ENCODE results near the gene NUDT8. TPM values are rescaled to one million over a fixed set of nuclear protein-coding genes. Genes with fewer than 3 reads are reported as not detected.

The NUDT8 gene
- total and polyA plus RNA-seq, 5 donors from 2014 or later = 1.2 to 3.7 (median 2.1) TPM

DNA sequence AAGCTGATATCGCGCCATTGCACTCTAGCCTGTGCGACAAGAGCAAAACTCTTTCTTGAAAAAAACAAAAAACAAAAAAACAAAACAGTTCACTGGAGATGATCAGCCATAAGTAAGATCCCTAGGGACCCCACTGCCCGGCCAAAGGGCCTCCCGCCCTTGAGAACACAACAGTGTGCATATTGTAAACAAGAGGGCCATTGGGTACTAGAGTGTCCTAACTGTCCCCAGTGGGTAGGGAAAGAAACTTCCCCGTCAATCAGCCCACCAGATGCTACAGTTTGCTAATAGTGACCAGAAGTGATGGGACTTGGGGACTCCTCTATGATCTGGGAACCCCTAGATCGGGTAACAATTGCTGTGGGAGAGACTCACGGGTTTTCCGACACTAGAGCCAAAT is 24.5 kb upstream of the NUDT8 start:
- H3K36me3 Mint-ChIP-seq = no peaks in the 10 kb centered on the region
- Histone ChIP-seq H3K9me3 (ENCODE audit: control insufficient read depth in 2 of 2, low read length in 2 of 2) (no peaks in the 10 kb centered on the region), H3K36me3 (ENCODE audit: control insufficient read depth, insufficient read depth, low read length) (no peaks in the 10 kb centered on the region), H3K27me3 (ENCODE audit: control insufficient read depth, insufficient read depth, low read length) (no peaks in the 10 kb centered on the region), H3K27ac (ENCODE audit: insufficient read depth, low read length, poor library complexity, severe bottlenecking) (no peak overlapping the region), H3K4me1 (ENCODE audit: control insufficient read depth, insufficient read depth, low read length, poor library complexity, severe bottlenecking) (peaks cover 12% of the 10 kb centered on the region), H3K4me3 (ENCODE audit: low read depth, low read length) (no peak overlapping the region)
- DNase-seq (no peak), ATAC-seq (ENCODE audit: low read depth in 2 of 2) (no peak)
- peak overlapping the region in 1 of 4 donors; percentile 58 for H3K4me3 Mint-ChIP-seq
- no peak overlapping the region for H3K27ac Mint-ChIP-seq
- no peaks in the 10 kb centered on the region for H3K9me3 Mint-ChIP-seq
- H3K4me1 Mint-ChIP-seq = peaks cover 10 to 24% (median 19%) of the 10 kb centered on the region in 4 donors
- H3K27me3 Mint-ChIP-seq = no peaks in the 10 kb centered on the region

DNA sequence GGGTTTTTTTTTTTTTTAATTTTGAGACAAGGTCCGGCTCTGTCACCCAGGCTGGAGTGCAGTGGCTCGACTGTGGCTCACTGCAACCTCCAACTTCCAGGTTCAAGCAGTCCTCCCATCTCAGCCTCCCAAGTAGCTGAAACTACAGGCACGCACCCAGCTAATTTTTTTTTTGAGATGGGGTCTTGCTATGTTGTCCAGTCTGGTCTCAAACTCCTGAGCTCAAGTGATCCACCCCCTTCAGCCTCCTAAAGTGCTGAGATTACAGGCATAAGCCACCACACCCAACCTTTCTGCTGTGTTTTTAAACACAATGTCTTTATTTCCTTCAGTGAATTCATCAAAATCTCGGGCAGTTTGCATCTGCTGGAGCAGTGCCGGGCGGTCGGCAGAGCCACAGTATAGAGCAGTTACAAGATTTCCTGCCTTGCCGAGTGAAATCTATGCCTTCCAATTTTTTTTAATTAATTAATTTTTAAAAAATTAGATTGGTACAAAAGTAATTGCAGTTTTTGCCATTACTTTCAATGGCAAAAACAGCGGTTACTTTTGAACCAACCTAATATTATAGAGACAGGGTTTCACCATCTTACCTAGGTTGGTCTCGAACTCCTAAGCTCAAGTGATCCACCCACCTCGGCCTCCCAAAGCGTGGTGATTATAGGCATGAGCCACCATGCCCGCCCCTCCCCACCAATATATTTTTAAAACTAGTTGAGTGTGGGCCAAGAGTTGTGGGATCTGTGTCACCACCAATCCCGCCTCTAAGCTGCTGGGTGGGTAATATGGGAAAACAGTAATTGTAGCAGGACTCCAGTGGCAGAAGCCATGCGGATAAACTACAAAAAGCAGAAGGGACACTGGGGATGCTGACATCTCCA is 23.5 kb upstream of the NUDT8 start:
- Histone ChIP-seq H3K36me3 (ENCODE audit: control insufficient read depth, insufficient read depth, low read length) (no peaks in the 10 kb centered on the region), H3K4me1 (ENCODE audit: control insufficient read depth, insufficient read depth, low read length, poor library complexity, severe bottlenecking) (peaks cover 20% of the 10 kb centered on the region), H3K9me3 (ENCODE audit: control insufficient read depth in 2 of 2, low read length in 2 of 2) (no peaks in the 10 kb centered on the region), H3K4me3 (ENCODE audit: low read depth, low read length) (no peak overlapping the region), H3K27ac (ENCODE audit: insufficient read depth, low read length, poor library complexity, severe bottlenecking) (no peak overlapping the region), H3K27me3 (ENCODE audit: control insufficient read depth, insufficient read depth, low read length) (no peaks in the 10 kb centered on the region)
- H3K36me3 Mint-ChIP-seq = no peaks in the 10 kb centered on the region
- H3K4me1 Mint-ChIP-seq = peaks cover 6 to 19% (median 14%) of the 10 kb centered on the region in 4 donors
- no peaks in the 10 kb centered on the region for H3K27me3 Mint-ChIP-seq
- no peak overlapping the region for H3K27ac Mint-ChIP-seq
- ATAC-seq (ENCODE audit: low read depth in 2 of 2) = no peak
- H3K9me3 Mint-ChIP-seq = no peaks in the 10 kb centered on the region
- no peak for DNase-seq
- no peak overlapping the region for H3K4me3 Mint-ChIP-seq

DNA sequence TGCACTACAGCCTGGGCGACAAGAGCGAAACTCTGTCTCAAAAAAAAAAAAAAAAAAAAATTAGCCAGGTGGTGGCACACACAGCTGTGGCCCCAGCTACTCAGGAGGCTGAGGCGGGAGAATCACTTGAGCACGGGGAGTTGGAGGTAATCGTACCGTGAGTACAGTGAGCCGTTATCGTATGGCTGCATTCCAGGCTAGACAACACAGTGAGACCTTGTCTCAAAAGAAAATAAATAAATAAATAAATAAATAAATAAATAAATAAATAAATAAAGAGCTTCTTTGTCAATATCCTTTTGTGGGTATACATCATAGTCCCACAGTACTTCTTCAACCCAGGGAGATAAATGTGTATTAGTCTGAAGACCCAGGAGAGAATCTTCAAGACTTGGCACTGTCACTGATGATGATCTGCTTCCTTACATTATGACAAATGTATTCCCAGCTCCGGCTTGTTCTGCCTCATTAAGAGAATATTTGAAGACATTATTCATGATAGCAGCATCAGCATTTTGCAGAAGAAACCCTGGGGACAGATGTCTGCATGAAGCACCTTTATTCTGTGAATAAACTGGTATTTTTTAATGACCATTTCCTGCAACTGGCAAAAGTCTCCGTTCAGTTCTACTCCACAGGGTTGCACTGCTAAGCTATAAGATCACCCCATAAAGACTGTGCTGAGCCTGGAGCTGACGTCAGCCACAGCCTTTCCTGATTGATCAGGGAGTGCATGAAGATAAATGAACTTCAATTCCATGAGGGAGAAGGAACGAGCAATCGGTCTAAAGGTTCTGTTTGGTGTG is 22.4 kb upstream of the NUDT8 start:
- Histone ChIP-seq H3K27ac (ENCODE audit: insufficient read depth, low read length, poor library complexity, severe bottlenecking) (no peak overlapping the region), H3K9me3 (ENCODE audit: control insufficient read depth in 2 of 2, low read length in 2 of 2) (no peaks in the 10 kb centered on the region), H3K4me3 (ENCODE audit: low read depth, low read length) (no peak overlapping the region), H3K27me3 (ENCODE audit: control insufficient read depth, insufficient read depth, low read length) (no peaks in the 10 kb centered on the region), H3K4me1 (ENCODE audit: control insufficient read depth, insufficient read depth, low read length, poor library complexity, severe bottlenecking) (peaks cover 27% of the 10 kb centered on the region), H3K36me3 (ENCODE audit: control insufficient read depth, insufficient read depth, low read length) (no peaks in the 10 kb centered on the region)
- Mint-ChIP-seq H3K4me1 (peaks cover 9 to 24% (median 17%) of the 10 kb centered on the region in 4 donors), H3K4me3 (no peak overlapping the region), H3K9me3 (no peaks in the 10 kb centered on the region), H3K27me3 (no peaks in the 10 kb centered on the region), H3K27ac (peak overlapping the region in 1 of 3 donors; percentile 56), H3K36me3 (no peaks in the 10 kb centered on the region)
- DNase-seq = no peak
- ATAC-seq (ENCODE audit: low read depth in 2 of 2) = no peak

DNA sequence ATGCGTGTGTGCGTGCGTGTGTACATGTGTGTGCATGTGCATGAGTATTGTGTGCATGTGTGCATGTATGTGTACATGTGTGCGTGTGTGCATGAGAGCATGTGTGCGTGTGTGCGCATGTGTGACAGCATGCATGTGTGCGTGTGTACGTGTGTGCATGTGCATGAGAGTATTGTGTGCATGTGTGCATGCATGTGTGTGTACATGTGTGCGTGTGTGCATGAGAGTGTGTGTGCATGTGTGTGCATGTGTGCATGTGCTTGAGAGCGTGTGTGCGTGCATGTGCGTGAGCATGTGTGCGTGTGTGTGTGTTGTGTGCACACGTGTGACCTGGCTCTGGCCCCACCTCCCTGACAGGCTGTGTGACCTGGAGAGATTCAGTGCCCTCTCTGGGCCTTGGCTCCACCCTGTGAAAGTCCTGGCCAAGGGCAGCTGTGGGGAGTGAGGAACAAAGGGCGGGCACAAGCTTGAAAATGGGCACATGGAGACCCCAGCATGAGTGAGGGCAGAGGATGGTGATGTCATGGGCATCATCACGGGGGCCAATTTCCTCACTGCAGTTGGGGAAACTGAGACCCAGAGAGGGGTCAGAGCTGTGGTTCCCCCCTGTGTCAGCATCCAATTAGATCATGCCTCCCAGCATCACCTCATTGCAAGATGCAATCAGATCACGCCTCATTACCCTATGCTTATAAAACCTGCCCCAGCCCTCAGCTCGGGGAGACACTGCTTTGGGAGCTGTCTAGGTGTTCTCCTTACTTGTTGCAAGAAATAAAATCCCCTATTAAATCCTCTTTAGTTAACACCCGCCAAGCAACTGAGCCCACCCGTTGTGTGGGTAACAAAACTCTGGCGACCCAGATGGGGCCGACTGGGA is 20.1 kb upstream of the NUDT8 start:
- peaks cover 36% of the 10 kb centered on the region for H3K4me1 ChIP-seq (ENCODE audit: control insufficient read depth, insufficient read depth, low read length, poor library complexity, severe bottlenecking)
- H3K9me3 Mint-ChIP-seq = no peaks in the 10 kb centered on the region
- peak overlapping the region in 2 of 3 donors; percentile 93 to 96 for H3K27ac Mint-ChIP-seq

DNA sequence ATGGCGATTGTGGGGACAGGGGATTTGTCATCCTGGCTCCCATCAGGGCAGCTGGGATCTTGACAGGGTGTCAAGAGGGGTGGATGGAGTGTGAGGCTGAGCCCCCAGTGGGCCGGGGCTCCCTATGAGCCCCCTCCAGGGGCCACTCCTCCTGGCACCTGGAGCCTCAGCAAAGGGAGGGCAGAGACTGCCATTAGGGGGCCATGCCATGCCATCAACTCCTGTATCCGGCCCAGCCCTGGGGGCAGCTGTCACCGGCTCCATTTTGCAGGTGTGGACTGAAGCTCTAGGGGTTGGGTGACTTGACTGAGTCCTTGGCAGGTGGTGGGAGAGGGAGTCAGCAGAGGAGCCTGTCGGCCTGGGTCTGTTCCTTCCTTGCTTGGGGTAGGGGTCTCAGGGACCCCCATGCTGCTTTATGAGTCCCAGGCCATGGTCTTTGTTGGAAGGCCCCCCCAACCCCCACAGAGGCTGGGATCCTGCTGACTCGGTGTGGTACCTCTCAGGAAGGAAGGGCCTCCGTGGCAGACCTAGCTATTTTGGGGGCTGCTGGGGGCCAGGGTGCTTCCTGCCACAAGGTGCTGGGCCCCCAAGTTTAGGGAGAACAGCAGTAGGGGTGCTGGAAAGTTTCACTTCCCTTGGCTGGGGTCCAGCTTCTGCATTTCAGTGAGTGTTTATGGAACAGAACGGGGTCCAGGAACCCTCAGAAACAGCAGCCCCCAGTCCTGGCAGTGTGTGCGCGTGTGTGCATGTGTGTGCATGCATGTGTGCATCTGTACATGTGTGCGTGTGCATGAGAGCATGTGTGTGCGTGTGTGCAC is 19.3 kb upstream of the NUDT8 start:
- peaks cover 9 to 40% (median 24%) of the 10 kb centered on the region in 4 donors for H3K4me1 Mint-ChIP-seq
- no peak for DNase-seq
- H3K27ac Mint-ChIP-seq = peak overlapping the region in 1 of 3 donors; percentile 93

More for the DNA sequence above, 20.1 kb upstream of the NUDT8 start:
- Mint-ChIP-seq H3K27me3 (no peaks in the 10 kb centered on the region), H3K4me1 (peaks cover 9 to 36% (median 24%) of the 10 kb centered on the region in 4 donors), H3K4me3 (peak overlapping the region; percentile 91 to 98 (median 93)), H3K36me3 (no peaks in the 10 kb centered on the region)
- DNase-seq (peak in 1 of 3 donors; percentile 24), ATAC-seq (ENCODE audit: low read depth in 2 of 2) (no peak)
- no peaks in the 10 kb centered on the region for H3K9me3 ChIP-seq (ENCODE audit: control insufficient read depth in 2 of 2, low read length in 2 of 2)
- H3K27ac ChIP-seq (ENCODE audit: insufficient read depth, low read length, poor library complexity, severe bottlenecking) = peak overlapping the region; percentile 79
- H3K4me3 ChIP-seq (ENCODE audit: low read depth, low read length) = no peak overlapping the region
- H3K27me3 ChIP-seq (ENCODE audit: control insufficient read depth, insufficient read depth, low read length) = no peaks in the 10 kb centered on the region
- no peaks in the 10 kb centered on the region for H3K36me3 ChIP-seq (ENCODE audit: control insufficient read depth, insufficient read depth, low read length)

DNA sequence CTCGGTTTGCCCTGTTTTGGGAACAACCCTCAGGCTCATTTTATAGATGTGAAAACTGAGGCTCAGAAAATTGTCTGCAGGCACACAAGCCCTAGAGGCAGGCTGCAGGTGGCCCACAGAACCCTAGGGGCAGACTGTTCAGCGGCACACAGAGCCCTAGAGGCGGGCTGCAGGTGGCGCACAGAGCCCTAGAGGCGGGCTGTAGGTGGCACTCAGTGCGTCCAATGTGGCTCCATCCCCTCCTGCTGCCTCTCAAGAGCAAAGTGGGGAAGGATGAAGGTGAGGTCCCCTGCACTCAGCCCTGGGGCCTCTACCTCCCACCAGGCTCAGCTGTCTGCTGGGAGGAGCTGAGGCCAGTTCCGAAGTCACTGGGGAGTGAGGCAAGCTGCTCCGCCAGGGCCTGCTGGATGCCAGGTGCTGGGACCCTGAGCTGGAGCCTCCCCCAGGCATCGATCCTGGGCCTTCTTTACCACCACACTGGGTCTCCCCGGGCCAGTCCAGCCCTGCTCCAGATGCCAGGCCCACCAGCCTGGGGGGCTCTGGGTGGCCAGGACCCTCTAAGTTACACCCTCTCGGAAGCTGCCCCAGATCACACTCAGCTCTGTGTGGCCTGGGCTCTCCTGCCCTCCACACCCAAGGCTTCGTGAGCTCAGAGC is 18.5 kb upstream of the NUDT8 start:
- H3K36me3 Mint-ChIP-seq = no peaks in the 10 kb centered on the region
- Histone ChIP-seq H3K9me3 (ENCODE audit: control insufficient read depth in 2 of 2, low read length in 2 of 2) (no peaks in the 10 kb centered on the region), H3K27ac (ENCODE audit: insufficient read depth, low read length, poor library complexity, severe bottlenecking) (no peak overlapping the region), H3K27me3 (ENCODE audit: control insufficient read depth, insufficient read depth, low read length) (no peaks in the 10 kb centered on the region), H3K4me3 (ENCODE audit: low read depth, low read length) (no peak overlapping the region), H3K4me1 (ENCODE audit: control insufficient read depth, insufficient read depth, low read length, poor library complexity, severe bottlenecking) (peaks cover 36% of the 10 kb centered on the region), H3K36me3 (ENCODE audit: control insufficient read depth, insufficient read depth, low read length) (no peaks in the 10 kb centered on the region)
- no peaks in the 10 kb centered on the region for H3K27me3 Mint-ChIP-seq
- peak; percentile 73 to 80 for ATAC-seq (ENCODE audit: low read depth in 2 of 2)
- peak overlapping the region in 2 of 3 donors; percentile 64 to 84 for H3K27ac Mint-ChIP-seq
- peak overlapping the region; percentile 5 to 74 (median 62) for H3K4me3 Mint-ChIP-seq
- no peaks in the 10 kb centered on the region for H3K9me3 Mint-ChIP-seq
- peak in 2 of 3 donors; percentile 46 to 71 for DNase-seq
- H3K4me1 Mint-ChIP-seq = peaks cover 9 to 42% (median 24%) of the 10 kb centered on the region in 4 donors

More for the DNA sequence above, 19.3 kb upstream of the NUDT8 start:
- Mint-ChIP-seq H3K36me3 (no peaks in the 10 kb centered on the region), H3K27me3 (no peaks in the 10 kb centered on the region), H3K4me3 (peak overlapping the region in 1 of 4 donors; percentile 67), H3K9me3 (no peaks in the 10 kb centered on the region)
- Histone ChIP-seq H3K4me3 (ENCODE audit: low read depth, low read length) (no peak overlapping the region), H3K4me1 (ENCODE audit: control insufficient read depth, insufficient read depth, low read length, poor library complexity, severe bottlenecking) (peaks cover 36% of the 10 kb centered on the region), H3K27ac (ENCODE audit: insufficient read depth, low read length, poor library complexity, severe bottlenecking) (no peak overlapping the region), H3K36me3 (ENCODE audit: control insufficient read depth, insufficient read depth, low read length) (no peaks in the 10 kb centered on the region), H3K27me3 (ENCODE audit: control insufficient read depth, insufficient read depth, low read length) (no peaks in the 10 kb centered on the region), H3K9me3 (ENCODE audit: control insufficient read depth in 2 of 2, low read length in 2 of 2) (no peaks in the 10 kb centered on the region)
- ATAC-seq (ENCODE audit: low read depth in 2 of 2) = no peak

All from CD4-positive, CD25-positive, alpha-beta regulatory T cell (primary cell).